ENCODE data around the gene WNK1. TPM values are rescaled to one million over a fixed set of nuclear protein-coding genes. Genes with fewer than 3 reads are reported as not detected.

WNK1 gene
- total and polyA plus RNA-seq, 2 of the 8 experiments (the other 6 are each of a cell fraction or from before 2014, with no cell fraction given), result 88.2 to 157 TPM

GRCh38 chr12:810671-811415 is 58.5 kb downstream of the WNK1 start:
- Histone ChIP-seq H2BK20ac (ENCODE audit: low read length) (no peak overlapping the region), H3K23me2 (ENCODE audit: low read depth, low read length) (no peaks in the 10 kb centered on the region), H3K79me1 (ENCODE audit: low read depth, low read length) (no peaks in the 10 kb centered on the region), H4K5ac (ENCODE audit: insufficient read length, low read depth, low read length) (no peak overlapping the region), H3K79me2 (ENCODE audit: control insufficient read depth in 1 of 2, insufficient read depth in 2 of 2, low read length in 2 of 2) (peaks cover 0 to 77% of the 10 kb centered on the region in 2 experiments; a peak in 3 of 4 replicates), H3K56ac (replicated peaks; ENCODE audit: insufficient read length, low read depth, low read length) (no peak overlapping the region), H2AFZ (ENCODE audit: low read length) (no peak overlapping the region), H2AK5ac (ENCODE audit: low read depth, low read length) (no peak overlapping the region), H3K27me3 (replicated peaks in 1 of 4; ENCODE audit: control insufficient read depth in 3 of 4, extremely low read depth in 1 of 4, insufficient read depth in 3 of 4, low read length in 3 of 4) (no peaks in the 10 kb centered on the region), H2BK5ac (ENCODE audit: low read depth, low read length) (no peak overlapping the region), H3K4ac (replicated peaks; ENCODE audit: insufficient read length, low read depth, low read length) (no peak overlapping the region), H4K20me1 (replicated peaks in 1 of 2; ENCODE audit: control insufficient read depth in 1 of 2, insufficient read depth in 2 of 2, low read length in 2 of 2) (peaks cover 0 to 3% of the 10 kb centered on the region in 2 experiments), H2BK15ac (ENCODE audit: low read length) (no peak overlapping the region), H2BK12ac (ENCODE audit: low read depth, low read length) (no peak overlapping the region), H3K27ac (ENCODE audit: low read depth, low read length) (no peak overlapping the region), H3K14ac (ENCODE audit: insufficient read length) (no peak overlapping the region), H3K9me3 (ENCODE audit: insufficient read depth in 2 of 2, low read depth in 1 of 2, low read length in 1 of 2) (peaks cover 0 to 3% of the 10 kb centered on the region in 2 experiments; a peak in 1 of 4 replicates), H3K23ac (ENCODE audit: insufficient read length) (no peak overlapping the region), H4K8ac (ENCODE audit: extremely low read depth, insufficient read depth, low read length) (no peak overlapping the region), H3K4me1 (replicated peaks in 1 of 4; ENCODE audit: control insufficient read depth in 3 of 4, insufficient read depth in 4 of 4, low read length in 3 of 4) (0 out of 7 replicates have a peak, but pooled peaks cover 0 to 3% (median 0%) of the 10 kb centered on the region in 4 experiments), H3K9ac (replicated peaks in 1 of 4; ENCODE audit: extremely low read depth in 1 of 4, low read depth in 3 of 4, low read length in 3 of 4) (no peak overlapping the region), H3K4me2 (ENCODE audit: insufficient read depth in 1 of 2, low read depth in 2 of 2, low read length in 2 of 2) (no peak overlapping the region), H3K18ac (ENCODE audit: extremely low read depth, low read length) (no peak overlapping the region), H2BK120ac (replicated peaks; ENCODE audit: low read depth, low read length) (no peak overlapping the region), H3K36me3 (ENCODE audit: control insufficient read depth in 2 of 4, insufficient read depth in 4 of 4, low read length in 3 of 4) (peaks cover 0 to 11% (median 2%) of the 10 kb centered on the region in 4 experiments; a peak in 5 of 8 replicates), H3K4me3 (ENCODE audit: extremely low read depth in 1 of 4, insufficient read depth in 2 of 4, low read depth in 3 of 4, low read length in 4 of 4) (no peak overlapping the region), H4K91ac (replicated peaks; ENCODE audit: insufficient read length, low read length) (no peak overlapping the region)
- 82 to 100% methylated on average over 1 to 5 of the region's 5 CpGs for WGBS, 2 experiments (ENCODE audit: extremely low coverage in 1 of 2, insufficient coverage in 1 of 2, insufficient read length in 1 of 2, insufficient replicate concordance in 2 of 2, low coverage in 1 of 2, low lambda C conversion rate in 2 of 2, missing lambda C conversion rate in 1 of 2)
- TF ChIP-seq SP4 (IDR thresholded peaks at IDR 0.05; ENCODE audit: low read length), result no peak
- no peak for TF ChIP-seq SUZ12 (IDR thresholded peaks at IDR 0.05; ENCODE audit: low read length)
- no peak for TF ChIP-seq SIRT6 (IDR thresholded peaks at IDR 0.05; ENCODE audit: low read length)
- TF ChIP-seq TBP (IDR thresholded peaks at IDR 0.05; ENCODE audit: low read depth, low read length), result no peak
- TF ChIP-seq YY1 (IDR thresholded peaks at IDR 0.05; ENCODE audit: low read depth, low read length), result no peak
- no peak for TF ChIP-seq SIX5 (IDR thresholded peaks at IDR 0.05; ENCODE audit: low read depth, low read length)
- no peak for TF ChIP-seq KDM5A (IDR thresholded peaks at IDR 0.05; ENCODE audit: low read length)
- no peak for TF ChIP-seq POU5F1 (IDR thresholded peaks at IDR 0.05; ENCODE audit: low read depth, low read length)
- FAIRE-seq, result no peak
- no peak for DNase-seq (ENCODE audit: low read depth in 1 of 2, low spot score in 2 of 2)
- ChIA-PET CTCF (ENCODE audit: partially characterized antibody) (interaction anchor here (0.8 to 1.8 kb wide), 4 partner anchors 57 to 240 kb away, joined by 3 to 6 read pairs (median 4); no protein-coding TSS in a partner anchor), POLR2A (ENCODE audit: partially characterized antibody) (interaction anchor here (1.1 kb wide), 1 partner anchor 139 kb away, joined by 3 read pairs; the partner anchor contains the start of gene RAD52)

All from H1 (cell line).